Ectodermal cell (in vitro differentiated cells): ENCODE data around the gene CDH4.

ENCODE experiments used
- H3K27ac ChIP-seq: 2 replicates; pipeline ENCODE4 v1.7.0; 2013; ENCODE audit warnings: mild to moderate bottlenecking, low read depth, low read length; ENCODE audit not compliant: insufficient read depth, poor library complexity, severe bottlenecking
- H3K27me3 ChIP-seq: 2 replicates; pipeline ENCODE4 v1.7.0; 2013; ENCODE audit warnings: mild to moderate bottlenecking, low read length; ENCODE audit not compliant: insufficient read depth, control insufficient read depth, poor library complexity, severe bottlenecking
- H3K36me3 ChIP-seq: one replicate; pipeline ENCODE4 v1.7.0; 2013; ENCODE audit warnings: low read length; ENCODE audit not compliant: control insufficient read depth, insufficient read depth
- H3K4me1 ChIP-seq: one replicate; pipeline ENCODE4 v1.7.0; 2013; ENCODE audit warnings: low read length; ENCODE audit not compliant: control insufficient read depth, insufficient read depth
- H3K4me3 ChIP-seq: 2 replicates; pipeline ENCODE4 v1.7.0; 2013; ENCODE audit warnings: low read depth, low read length, control low read depth; ENCODE audit not compliant: insufficient read depth
- H3K9me3 ChIP-seq: 2 replicates; pipeline ENCODE4 v1.7.0; 2013; ENCODE audit warnings: mild to moderate bottlenecking, low read length, moderate library complexity; ENCODE audit not compliant: control insufficient read depth
- WGBS, 2 experiments: methylation state at CpG; one replicate each; pipeline ENCODE4 v1.1.7; 2013; ENCODE audit warnings: missing lambda C conversion rate in 2 of 2; 5-methylcytosine and 5-hydroxymethylcytosine counted together

The CDH4 gene

GRCh38 chr20:61722146-61722678 is 470.2 kb downstream of the CDH4 start:
- H3K4me3 ChIP-seq: no peak overlapping the region
- H3K27me3 ChIP-seq: no peaks in the 10 kb centered on the region
- no peaks in the 10 kb centered on the region for H3K9me3 ChIP-seq
- H3K4me1 ChIP-seq: peaks cover 6% of the 10 kb centered on the region
- H3K27ac ChIP-seq: no peak overlapping the region
- WGBS, 2 experiments: 88 to 89% methylated on average over 8 of the region's 8 CpGs
- H3K36me3 ChIP-seq: no peaks in the 10 kb centered on the region

GRCh38 chr20:61723529-61724257 is 471.6 kb downstream of the CDH4 start:
- H3K27ac ChIP-seq: no peak overlapping the region
- no peak overlapping the region for H3K4me3 ChIP-seq
- 95 to 96% methylated on average over 12 of the region's 12 CpGs for WGBS, 2 experiments
- no peaks in the 10 kb centered on the region for H3K27me3 ChIP-seq
- no peaks in the 10 kb centered on the region for H3K36me3 ChIP-seq
- no peaks in the 10 kb centered on the region for H3K9me3 ChIP-seq
- H3K4me1 ChIP-seq: peaks cover 7% of the 10 kb centered on the region

- Histone ChIP-seq H3K9me3 (no peaks in the 10 kb centered on the region), H3K27ac (no peak overlapping the region)
- 9 to 12% methylated on average over 4 of the region's 4 CpGs for WGBS, 2 experiments
These were observed 472.3 kb downstream of the CDH4 start for GRCh38 chr20:61724376-61724775.

GRCh38 chr20:61725145-61725544 is 473.1 kb downstream of the CDH4 start:
- no peak overlapping the region for H3K4me3 ChIP-seq
- H3K36me3 ChIP-seq: no peaks in the 10 kb centered on the region
- 96 to 97% methylated on average over 8 of the region's 8 CpGs for WGBS, 2 experiments
- H3K27me3 ChIP-seq: no peaks in the 10 kb centered on the region
- H3K9me3 ChIP-seq: no peaks in the 10 kb centered on the region
- H3K27ac ChIP-seq: no peak overlapping the region
- H3K4me1 ChIP-seq: peaks cover 12% of the 10 kb centered on the region

More at GRCh38 chr20:61724376-61724775, 472.3 kb downstream of the CDH4 start:
- H3K4me3 ChIP-seq: no peak overlapping the region
- H3K4me1 ChIP-seq: peaks cover 14% of the 10 kb centered on the region
- no peaks in the 10 kb centered on the region for H3K36me3 ChIP-seq
- no peaks in the 10 kb centered on the region for H3K27me3 ChIP-seq

GRCh38 chr20:61725966-61726365 is 473.9 kb downstream of the CDH4 start:
- 94 to 95% methylated on average over 8 of the region's 8 CpGs for WGBS, 2 experiments
- Histone ChIP-seq H3K4me1 (peaks cover 11% of the 10 kb centered on the region), H3K27me3 (no peaks in the 10 kb centered on the region), H3K36me3 (no peaks in the 10 kb centered on the region), H3K4me3 (no peak overlapping the region), H3K27ac (no peak overlapping the region), H3K9me3 (no peaks in the 10 kb centered on the region)

GRCh38 chr20:61726979-61727378 is 474.9 kb downstream of the CDH4 start:
- H3K4me3 ChIP-seq: no peak overlapping the region
- no peaks in the 10 kb centered on the region for H3K9me3 ChIP-seq
- H3K27ac ChIP-seq: no peak overlapping the region
- H3K4me1 ChIP-seq: peaks cover 11% of the 10 kb centered on the region
- H3K27me3 ChIP-seq: no peaks in the 10 kb centered on the region
- H3K36me3 ChIP-seq: no peaks in the 10 kb centered on the region
- WGBS, 2 experiments: 89 to 92% methylated on average over 5 of the region's 5 CpGs

- peaks cover 11% of the 10 kb centered on the region for H3K4me1 ChIP-seq
- no peaks in the 10 kb centered on the region for H3K36me3 ChIP-seq
- WGBS, 2 experiments: 89 to 92% methylated on average over 2 of the region's 2 CpGs
- no peaks in the 10 kb centered on the region for H3K9me3 ChIP-seq
- H3K4me3 ChIP-seq: no peak overlapping the region
- no peak overlapping the region for H3K27ac ChIP-seq
- no peaks in the 10 kb centered on the region for H3K27me3 ChIP-seq
These were observed 475.7 kb downstream of the CDH4 start for GRCh38 chr20:61727761-61728160.

GRCh38 chr20:61728326-61728725 is 476.3 kb downstream of the CDH4 start:
- Histone ChIP-seq H3K27me3 (no peaks in the 10 kb centered on the region), H3K9me3 (no peaks in the 10 kb centered on the region), H3K4me1 (peaks cover 11% of the 10 kb centered on the region), H3K27ac (no peak overlapping the region), H3K4me3 (no peak overlapping the region), H3K36me3 (no peaks in the 10 kb centered on the region)
- 92 to 93% methylated on average over 6 of the region's 6 CpGs for WGBS, 2 experiments

- no peak overlapping the region for H3K27ac ChIP-seq
- H3K4me1 ChIP-seq: peaks cover 11% of the 10 kb centered on the region
- 79% methylated on average over 28 of the region's 28 CpGs for WGBS, 2 experiments
- no peaks in the 10 kb centered on the region for H3K36me3 ChIP-seq
- no peaks in the 10 kb centered on the region for H3K9me3 ChIP-seq
- no peaks in the 10 kb centered on the region for H3K27me3 ChIP-seq
- no peak overlapping the region for H3K4me3 ChIP-seq
These were observed 477.0 kb downstream of the CDH4 start for GRCh38 chr20:61728786-61729770.
